ENCODE data around the gene FBXO7.

FBXO7 gene

GRCh38 chr22:32448980-32449379 is 25.6 kb upstream of the FBXO7 start:
- no peaks in the 10 kb centered on the region for H3K36me3 ChIP-seq
- no peak overlapping the region for H3K27ac ChIP-seq
- TF ChIP-seq CTCF (IDR thresholded peaks at IDR 0.05): no peak
- no peaks in the 10 kb centered on the region for H3K9me3 ChIP-seq
- no peaks in the 10 kb centered on the region for H3K4me1 ChIP-seq (ENCODE audit: control insufficient read depth in 1 of 2, insufficient read depth in 1 of 2, low read depth in 1 of 2, low read length in 1 of 2)
- H3K27me3 ChIP-seq: peaks cover 73% of the 10 kb centered on the region
- H3K4me3 ChIP-seq (ENCODE audit: low read depth in 1 of 2, low read length in 1 of 2): no peak overlapping the region

- H3K36me3 ChIP-seq: no peaks in the 10 kb centered on the region
- H3K27me3 ChIP-seq: peaks cover 85% of the 10 kb centered on the region
- no peaks in the 10 kb centered on the region for H3K4me1 ChIP-seq (ENCODE audit: control insufficient read depth in 1 of 2, insufficient read depth in 1 of 2, low read depth in 1 of 2, low read length in 1 of 2)
- H3K27ac ChIP-seq: no peak overlapping the region
- no peak for TF ChIP-seq CTCF (IDR thresholded peaks at IDR 0.05)
- H3K4me3 ChIP-seq (ENCODE audit: low read depth in 1 of 2, low read length in 1 of 2): no peak overlapping the region
- H3K9me3 ChIP-seq: no peaks in the 10 kb centered on the region
Observed at GRCh38 chr22:32457031-32457430, 17.6 kb upstream of the FBXO7 start.

- Histone ChIP-seq H3K4me1 (ENCODE audit: control insufficient read depth in 1 of 2, insufficient read depth in 1 of 2, low read depth in 1 of 2, low read length in 1 of 2) (no peaks in the 10 kb centered on the region), H3K27ac (no peak overlapping the region)
Observed at GRCh38 chr22:32462452-32462851, 12.2 kb upstream of the FBXO7 start.

GRCh38 chr22:32465661-32466060 is 8.9 kb upstream of the FBXO7 start:
- Histone ChIP-seq H3K4me3 (ENCODE audit: low read depth in 1 of 2, low read length in 1 of 2) (no peak overlapping the region), H3K4me1 (ENCODE audit: control insufficient read depth in 1 of 2, insufficient read depth in 1 of 2, low read depth in 1 of 2, low read length in 1 of 2) (no peaks in the 10 kb centered on the region), H3K36me3 (no peaks in the 10 kb centered on the region), H3K9me3 (no peaks in the 10 kb centered on the region), H3K27ac (no peak overlapping the region), H3K27me3 (peaks cover 96% of the 10 kb centered on the region)
- no peak for TF ChIP-seq CTCF (IDR thresholded peaks at IDR 0.05)

More at GRCh38 chr22:32462452-32462851, 12.2 kb upstream of the FBXO7 start:
- Histone ChIP-seq H3K9me3 (no peaks in the 10 kb centered on the region), H3K27me3 (peaks cover 89% of the 10 kb centered on the region), H3K4me3 (ENCODE audit: low read depth in 1 of 2, low read length in 1 of 2) (no peak overlapping the region), H3K36me3 (no peaks in the 10 kb centered on the region)
- TF ChIP-seq CTCF (IDR thresholded peaks at IDR 0.05): no peak

GRCh38 chr22:32466496-32466895 is 8.1 kb upstream of the FBXO7 start:
- no peak for TF ChIP-seq CTCF (IDR thresholded peaks at IDR 0.05)
- H3K4me3 ChIP-seq (ENCODE audit: low read depth in 1 of 2, low read length in 1 of 2): no peak overlapping the region

GRCh38 chr22:32469799-32470212 is 4.8 kb upstream of the FBXO7 start:
- Histone ChIP-seq H3K9me3 (no peaks in the 10 kb centered on the region), H3K4me3 (ENCODE audit: low read depth in 1 of 2, low read length in 1 of 2) (no peak overlapping the region), H3K27ac (no peak overlapping the region), H3K36me3 (no peaks in the 10 kb centered on the region), H3K27me3 (peaks cover 64% of the 10 kb centered on the region), H3K4me1 (ENCODE audit: control insufficient read depth in 1 of 2, insufficient read depth in 1 of 2, low read depth in 1 of 2, low read length in 1 of 2) (peaks cover 12 to 13% of the 10 kb centered on the region in 2 experiments)
- no peak for TF ChIP-seq CTCF (IDR thresholded peaks at IDR 0.05)

More at GRCh38 chr22:32466496-32466895, 8.1 kb upstream of the FBXO7 start:
- H3K27me3 ChIP-seq: peaks cover 95% of the 10 kb centered on the region
- no peaks in the 10 kb centered on the region for H3K9me3 ChIP-seq
- no peaks in the 10 kb centered on the region for H3K36me3 ChIP-seq
- H3K27ac ChIP-seq: no peak overlapping the region
- H3K4me1 ChIP-seq (ENCODE audit: control insufficient read depth in 1 of 2, insufficient read depth in 1 of 2, low read depth in 1 of 2, low read length in 1 of 2): no peaks in the 10 kb centered on the region
